A549 (cell line): Measurements from ENCODE around the gene EPB41L4A. TPM values are rescaled to one million over a fixed set of nuclear protein-coding genes. Genes with fewer than 3 reads are reported as not detected.

Source experiments
- ATAC-seq, 2 experiments: fragments of 200-7000 bp in 1 of 2; fragments of >200 bp in 1 of 2; cut with Nextera tagmentation in 1 of 2; cut with Tn5 transposase in 1 of 2; 3 replicates each; pipeline versions ENCODE4 v1.8.0 to v1.9.1; 2018 to 2020; ENCODE audit warnings: mild to moderate bottlenecking in 1 of 2, moderate library complexity in 1 of 2
- CTCF ChIA-PET: fragments of 300-600 bp; sonication (Branson Sonifier 250); formaldehyde crosslinking; extraction: SDS; loops from one replicate; lab custom pipeline; 2021; ENCODE audit warnings: antibody characterized with exemption, inconsistent platforms; lab: Yijun Ruan, JAX
- POLR2A ChIA-PET: fragments of 350-600 bp; formaldehyde crosslinking; extraction: SDS; loops from one replicate; lab custom pipeline; 2021; ENCODE audit warnings: antibody characterized with exemption, inconsistent platforms; lab: Yijun Ruan, JAX
- DNase-seq, 2 experiments: peaks; one replicate each; pipeline versions ENCODE4 v3.0.0 to v3.0.0-alpha.2; 2011 to 2016; ENCODE audit warnings: low read depth in 1 of 2, low spot score in 1 of 2
- FAIRE-seq: peaks from 2 replicates; lab custom pipeline; 2011; peaks lifted over from hg19 to GRCh38; lab: Jason Lieb, UNC
- H3K27ac ChIP-seq, 2 experiments: fragments of >200 bp; sonication (Bioruptor Twin); formaldehyde crosslinking; 3 replicates each; pipeline ENCODE4 v1.5.1; 2016 to 2017
- H3K4me1 ChIP-seq: fragments of >200 bp; sonication (Bioruptor Twin); formaldehyde crosslinking; 3 replicates; pipeline ENCODE4 v1.6.1; 2016
- H3K4me2 ChIP-seq: fragments of >200 bp; sonication (Bioruptor Twin); formaldehyde crosslinking; 3 replicates; pipeline ENCODE4 v1.6.1; 2016
- H3K4me3 ChIP-seq: fragments of >200 bp; sonication (Bioruptor Twin); formaldehyde crosslinking; 3 replicates; pipeline ENCODE4 v1.5.1; 2016
- H3K9me3 ChIP-seq: fragments of >200 bp; sonication (Bioruptor Twin); formaldehyde crosslinking; 3 replicates; pipeline ENCODE4 v1.6.1; 2016
- CHD2 ChIP-seq: fragments of 150-350 bp; IDR thresholded peaks from 2 replicates; pipeline ENCODE4 v1.6.1; 2014; ENCODE audit warnings: low read length; ENCODE audit not compliant: partially characterized antibody
- CHD4 ChIP-seq: fragments of 200-600 bp; sonication (generic); IDR thresholded peaks from 2 replicates; pipeline ENCODE4 v1.6.1; 2016; ENCODE audit warnings: antibody characterized with exemption, mild to moderate bottlenecking, borderline replicate concordance
- CTCF ChIP-seq: fragments of >200 bp; sonication (Bioruptor Twin); formaldehyde crosslinking; IDR thresholded peaks from 3 replicates; pipeline ENCODE4 v1.5.1; 2016
- E2F6 ChIP-seq: IDR thresholded peaks from 2 replicates; pipeline ENCODE4 v1.6.1; 2012; ENCODE audit warnings: low read depth, borderline replicate concordance
- EHMT2 ChIP-seq: fragments of 200-600 bp; sonication (generic); IDR thresholded peaks from 2 replicates; pipeline ENCODE4 v1.6.1; 2016; ENCODE audit warnings: antibody characterized with exemption, low read depth, mild to moderate bottlenecking, moderate library complexity
- ESRRA ChIP-seq: fragments of 150-350 bp; IDR thresholded peaks from 2 replicates; pipeline ENCODE4 v1.6.1; 2014; ENCODE audit warnings: mild to moderate bottlenecking, low read length, borderline replicate concordance
- FOSB ChIP-seq: fragments of 250-450 bp; sonication (Bioruptor Pico); IDR thresholded peaks from 2 replicates; pipeline ENCODE4 v1.5.0; 2020; ENCODE audit warnings: mild to moderate bottlenecking, moderate library complexity
- FOSL2 ChIP-seq, 2 experiments: fragments of 450-650 bp in 1 of 2; fragments of >200 bp in 1 of 2; sonication (Bioruptor Twin) in 1 of 2; formaldehyde crosslinking; IDR thresholded peaks; 2 replicates each; pipeline versions ENCODE4 v1.5.0 to v1.6.1; 2016 to 2020; ENCODE audit warnings: mild to moderate bottlenecking in 1 of 2, moderate library complexity in 1 of 2
- GATA3 ChIP-seq: IDR thresholded peaks from 2 replicates; pipeline ENCODE4 v1.6.1; 2012; ENCODE audit warnings: borderline replicate concordance
- HES2 ChIP-seq: fragments of >200 bp; sonication (Bioruptor Twin); formaldehyde crosslinking; IDR thresholded peaks from 2 replicates; pipeline ENCODE4 v1.6.1; 2016
- HOXB13 ChIP-seq: fragments of 250-450 bp; sonication (Bioruptor Pico); IDR thresholded peaks from 2 replicates; pipeline ENCODE4 v1.5.0; 2020; ENCODE audit warnings: low read depth, mild to moderate bottlenecking, moderate library complexity
- JUN ChIP-seq, 2 experiments: fragments of >200 bp; sonication (Bioruptor Twin); formaldehyde crosslinking; IDR thresholded peaks; 2 replicates in 1 of 2; 3 replicates in 1 of 2; pipeline ENCODE4 v1.6.1; 2016 to 2017
- KDM5A ChIP-seq: fragments of 200-600 bp; sonication (generic); IDR thresholded peaks from 2 replicates; pipeline ENCODE4 v1.6.1; 2016; ENCODE audit warnings: antibody characterized with exemption, mild to moderate bottlenecking
- MAFK ChIP-seq: fragments of 450-650 bp; IDR thresholded peaks from 2 replicates; pipeline ENCODE4 v1.6.1; 2014; ENCODE audit not compliant: partially characterized antibody
- NFE2L2 ChIP-seq: fragments of 150-350 bp; conservative IDR thresholded peaks from 2 replicates; pipeline ENCODE4 v1.6.1; 2014; ENCODE audit warnings: low read length
- NR3C1 ChIP-seq: fragments of >200 bp; sonication (Bioruptor Twin); formaldehyde crosslinking; IDR thresholded peaks from 3 replicates; pipeline ENCODE4 v1.6.1; 2017
- RAD21 ChIP-seq, 2 experiments: fragments of >200 bp in 1 of 2; sonication (Bioruptor Twin) in 1 of 2; formaldehyde crosslinking in 1 of 2; IDR thresholded peaks in 1 of 2; conservative IDR thresholded peaks in 1 of 2; 2 replicates in 1 of 2; 3 replicates in 1 of 2; pipeline ENCODE4 v1.6.1; 2012 to 2018; ENCODE audit warnings: inconsistent platforms in 1 of 2
- REST ChIP-seq: fragments of 200-600 bp; sonication (generic); IDR thresholded peaks from 2 replicates; pipeline ENCODE4 v1.6.1; 2016; ENCODE audit warnings: antibody characterized with exemption, mild to moderate bottlenecking, moderate library complexity
- RFX5 ChIP-seq: fragments of 450-650 bp; IDR thresholded peaks from 2 replicates; pipeline ENCODE4 v1.7.1; 2014; ENCODE audit warnings: antibody characterized with exemption, mild to moderate bottlenecking, moderate library complexity
- SMC3 ChIP-seq: fragments of >200 bp; sonication (Bioruptor Twin); formaldehyde crosslinking; IDR thresholded peaks from 3 replicates; pipeline ENCODE4 v1.6.1; 2018; ENCODE audit warnings: inconsistent platforms
- ZC3H11A ChIP-seq: fragments of 450-650 bp; IDR thresholded peaks from 2 replicates; pipeline ENCODE4 v1.6.1; 2014; ENCODE audit warnings: antibody characterized with exemption, mild to moderate bottlenecking
- ZFP36 ChIP-seq: fragments of 450-650 bp; IDR thresholded peaks from 2 replicates; pipeline ENCODE4 v1.6.1; 2014; ENCODE audit warnings: borderline replicate concordance; ENCODE audit not compliant: partially characterized antibody
- WGBS: methylation state at CpG from one replicate; pipeline ENCODE4 v1.1.6; 2017; ENCODE audit errors: missing lambda C conversion rate; 5-methylcytosine and 5-hydroxymethylcytosine counted together
- polyA plus RNA-seq, 4 experiments: library from polyadenylated mRNA; depleted of rRNA in 3 of 4; stranded (reverse); fragments of >200 nt; fragmentation: RNase III in 1 of 4; extraction: RNeasy Plus Mini Kit Qiagen cat#74134 plus additional on column Dnase treatment in 1 of 4; gene quantifications; 2 replicates in 3 of 4; 3 replicates in 1 of 4; pipeline ENCODE4 v1.2.3, GENCODE V29; 2011 to 2017

The EPB41L4A gene
- polyA plus RNA-seq, 2 of the 4 experiments (the other 2 are of a cell fraction), result 1.3 to 4.4 TPM

GRCh38 chr5:112275671-112276070, 143.4 kb downstream of the EPB41L4A start:
- ATAC-seq (no peak), DNase-seq (no peak), FAIRE-seq (no peak)
- Histone ChIP-seq H3K4me2 (no peak overlapping the region), H3K4me3 (no peak overlapping the region), H3K9me3 (no peaks in the 10 kb centered on the region), H3K27ac (no peak overlapping the region), H3K4me1 (peaks cover 5% of the 10 kb centered on the region; the same call in 2 of the 3 replicates)
- POLR2A ChIA-PET, result no interaction called here
- CTCF ChIA-PET, result no interaction called here
- no peak for TF ChIP-seq KDM5A
- no peak for TF ChIP-seq FOSB (CRISPR knock-in tag)
- TF ChIP-seq CHD2, result no peak
- TF ChIP-seq CHD4, result no peak
- no peak for TF ChIP-seq E2F6
- no peak for TF ChIP-seq GATA3
- WGBS, result 81% methylated on average over 1 of the region's 1 CpG

- peak overlapping the region; percentile 3; the same call in 1 of the 3 replicates for H3K4me2 ChIP-seq
- H3K9me3 ChIP-seq, result no peaks in the 10 kb centered on the region
- DNase-seq, result no peak
- H3K4me1 ChIP-seq, result peaks cover 9% of the 10 kb centered on the region; the same call in 2 of the 3 replicates
- peak; percentile 18 for FAIRE-seq
- no peak overlapping the region for H3K4me3 ChIP-seq
- ChIA-PET CTCF (no interaction called here), POLR2A (no interaction called here)
- TF ChIP-seq REST, result no peak
- TF ChIP-seq ZFP36, result no peak
- TF ChIP-seq MAFK, result peak; percentile 84
- TF ChIP-seq RFX5, result no peak
- TF ChIP-seq ESRRA, result no peak
- no peak for TF ChIP-seq NR3C1
- no peak for TF ChIP-seq HES2
- TF ChIP-seq EHMT2, result no peak
- no peak for TF ChIP-seq CHD2
- TF ChIP-seq ZC3H11A, result no peak
- peak; percentile 59; the same call in 1 of the 2 replicates for TF ChIP-seq NFE2L2
- TF ChIP-seq HOXB13, result no peak
- TF ChIP-seq FOSL2 (IDR thresholded peaks at IDR 0.05), result no peak
- TF ChIP-seq FOSL2 (CRISPR knock-in tag; IDR thresholded peaks at IDR 0.05), result 0 out of 2 replicates have a peak, but pooled peaks have one; percentile 7
- TF ChIP-seq JUN (IDR thresholded peaks at IDR 0.05), result no peak
- TF ChIP-seq RAD21 (conservative IDR thresholded peaks at IDR 0.05 in 1 of 2, IDR thresholded peaks at IDR 0.05 in 1 of 2), result no peak
- no peak for TF ChIP-seq SMC3
- no peak for TF ChIP-seq CTCF
- 0 out of 6 replicates have a peak overlapping the region, but pooled peaks have one; percentile 1 to 4 for H3K27ac ChIP-seq
- 55% methylated on average over 4 of the region's 4 CpGs for WGBS
- no peak for ATAC-seq
Observed at GRCh38 chr5:112270299-112271293, 148.5 kb downstream of the EPB41L4A start.
